NCI-H2227 (cell line): ENCODE results near the gene MTHFD1.
A peak's percentile ranks its signal among the peaks of the same experiment; 100 is the strongest.

Source experiments
- DNase-seq: peaks from one replicate; lab custom pipeline; 2025; ENCODE audit not compliant: unreplicated experiment; lab: John Stamatoyannopoulos, UW

MTHFD1 gene

DNA sequence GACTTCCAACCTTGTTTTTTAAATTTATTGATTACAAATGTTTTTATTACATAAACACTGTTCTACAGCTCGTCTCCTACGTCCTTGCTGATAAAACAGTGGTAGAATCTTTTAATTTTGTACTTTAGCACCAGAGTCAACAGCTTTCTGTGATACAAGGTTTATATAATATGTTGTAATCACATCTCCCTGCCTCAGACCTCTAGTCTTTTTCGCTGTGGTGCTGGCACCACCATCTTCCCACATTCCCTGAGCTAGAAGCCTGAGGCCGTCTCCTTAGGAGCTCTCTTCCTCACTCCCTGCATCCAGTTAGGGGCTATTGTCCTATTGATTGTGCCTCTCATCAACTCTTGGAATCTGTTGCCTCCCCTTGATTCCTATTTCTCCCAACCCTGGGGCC is 17.1 kb downstream of the MTHFD1 start:
- no peak for DNase-seq

DNA sequence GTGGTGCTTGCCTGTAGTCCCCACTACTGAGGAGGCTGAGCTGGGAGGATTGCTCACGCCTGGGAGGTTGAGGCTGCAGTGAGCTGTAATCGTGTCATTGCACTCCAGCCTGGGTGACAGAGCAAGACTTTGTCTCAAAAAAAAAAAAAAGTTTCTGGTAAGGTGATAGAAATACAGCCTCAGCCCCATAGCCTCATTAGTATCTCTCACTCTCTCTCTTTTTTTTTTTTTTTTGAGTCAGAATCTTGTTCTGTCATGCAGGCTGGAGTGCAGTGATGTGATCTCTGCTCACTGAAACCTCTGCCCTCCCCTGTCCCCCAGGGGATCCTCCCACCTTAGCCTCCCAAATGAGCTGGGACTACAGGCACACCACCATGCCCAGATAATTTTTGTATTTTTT is 19.2 kb downstream of the MTHFD1 start:
- no peak for DNase-seq

DNA sequence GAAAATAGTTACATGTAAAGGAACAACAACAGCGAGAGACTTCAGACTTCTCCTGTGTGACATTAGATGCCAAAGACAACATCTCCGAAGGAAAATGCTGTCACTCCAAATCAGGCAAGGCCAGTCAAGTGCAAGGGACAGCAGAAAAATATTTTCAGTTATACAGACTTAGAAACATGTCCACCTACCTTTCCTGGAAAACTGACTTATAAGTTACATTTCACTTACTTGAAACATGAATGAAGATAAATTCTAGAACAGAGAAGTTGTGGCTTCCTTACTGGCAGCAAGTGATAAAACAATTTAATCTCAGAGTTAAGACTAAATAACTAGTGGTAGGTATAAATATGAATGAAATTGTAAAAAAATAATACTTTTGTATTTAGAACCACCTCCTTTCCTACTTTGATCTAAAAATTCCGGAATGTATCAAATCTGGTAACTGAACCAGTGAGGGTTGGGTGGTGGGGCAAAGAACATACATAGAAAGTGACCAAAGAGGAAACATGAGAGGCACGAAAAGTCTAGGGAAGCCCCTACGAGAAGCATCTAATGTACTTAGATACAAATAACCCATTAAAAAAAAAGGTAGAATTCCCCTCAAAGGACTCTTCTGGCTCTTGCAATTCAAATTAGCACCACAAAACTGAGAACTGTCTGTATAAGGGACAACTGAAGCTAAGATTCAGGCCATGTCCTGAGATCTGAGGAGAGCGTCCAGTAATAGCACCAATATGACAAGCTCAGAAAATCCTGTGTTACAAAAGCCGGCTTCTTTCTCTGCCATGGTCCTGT is 21.2 kb downstream of the MTHFD1 start:
- DNase-seq, result no peak

DNA sequence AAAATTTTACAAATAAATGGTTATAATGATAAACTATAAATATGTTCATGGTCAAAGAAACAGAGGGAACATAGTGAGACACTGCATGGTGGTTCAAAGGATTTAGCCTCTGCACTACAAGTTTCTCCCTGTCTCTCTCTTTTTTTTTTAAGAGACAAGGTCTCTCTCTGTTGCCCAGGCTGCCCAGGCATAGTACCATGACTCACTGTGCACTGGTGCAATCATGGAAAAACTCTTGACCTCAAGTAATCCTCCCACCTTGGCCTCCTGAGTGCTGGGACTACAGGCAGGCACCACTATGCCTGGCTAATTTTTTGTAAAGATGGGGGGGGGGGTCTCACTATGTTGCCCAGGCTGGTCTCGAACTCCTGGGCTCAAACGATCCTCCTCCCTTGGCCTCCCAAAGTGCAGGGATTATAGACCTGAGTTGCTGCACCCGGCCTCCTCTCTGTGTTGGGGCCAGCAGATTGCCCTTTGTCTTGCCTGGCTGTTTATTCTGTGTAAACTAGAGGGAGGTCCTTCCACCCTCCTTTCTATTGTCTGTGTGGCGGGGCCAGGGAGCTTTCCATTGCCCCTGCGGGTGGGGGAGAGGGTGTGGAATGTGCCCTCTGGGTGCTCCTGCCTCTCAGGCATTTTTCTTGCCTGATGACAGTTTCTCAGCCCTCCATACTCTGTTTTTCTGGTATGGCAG is 22.1 kb downstream of the MTHFD1 start:
- DNase-seq, result no peak

DNA sequence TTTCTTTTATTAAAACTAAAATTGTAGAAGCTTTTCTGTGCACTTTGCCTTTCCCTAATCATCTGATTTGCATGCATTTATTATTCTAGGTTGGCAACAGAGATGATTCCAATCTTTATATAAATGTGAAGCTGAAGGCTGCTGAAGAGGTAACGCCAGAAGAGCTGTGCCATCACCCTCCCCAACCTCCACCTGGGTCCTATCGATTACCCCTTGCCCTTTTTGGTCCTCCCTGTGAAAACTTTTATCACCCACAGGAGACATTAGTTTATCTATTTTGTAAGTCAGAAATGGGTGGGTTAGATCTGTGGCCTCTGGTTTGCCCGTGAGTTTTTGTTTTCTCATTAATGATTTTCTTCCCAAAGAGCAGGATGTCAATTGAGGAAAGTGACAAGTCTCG is 22.8 kb downstream of the MTHFD1 start:
- no peak for DNase-seq

DNA sequence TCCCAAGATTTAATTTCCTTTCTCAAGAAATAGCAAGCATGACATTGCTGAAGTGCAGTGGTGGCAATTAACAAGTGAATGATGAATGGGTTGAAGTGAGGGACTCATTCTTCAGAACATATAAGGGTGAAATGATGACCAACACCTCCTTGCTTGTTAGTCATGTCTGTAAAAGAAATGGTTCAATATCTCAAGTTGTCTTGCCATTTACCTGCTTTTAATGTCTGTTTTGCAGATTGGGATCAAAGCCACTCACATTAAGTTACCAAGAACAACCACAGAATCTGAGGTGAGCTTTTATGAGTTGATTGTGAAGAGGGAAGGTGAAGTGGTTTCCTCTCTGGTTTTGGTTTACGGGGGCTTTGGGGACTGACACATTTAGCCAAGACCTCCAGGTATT is 24.1 kb downstream of the MTHFD1 start:
- no peak for DNase-seq

DNA sequence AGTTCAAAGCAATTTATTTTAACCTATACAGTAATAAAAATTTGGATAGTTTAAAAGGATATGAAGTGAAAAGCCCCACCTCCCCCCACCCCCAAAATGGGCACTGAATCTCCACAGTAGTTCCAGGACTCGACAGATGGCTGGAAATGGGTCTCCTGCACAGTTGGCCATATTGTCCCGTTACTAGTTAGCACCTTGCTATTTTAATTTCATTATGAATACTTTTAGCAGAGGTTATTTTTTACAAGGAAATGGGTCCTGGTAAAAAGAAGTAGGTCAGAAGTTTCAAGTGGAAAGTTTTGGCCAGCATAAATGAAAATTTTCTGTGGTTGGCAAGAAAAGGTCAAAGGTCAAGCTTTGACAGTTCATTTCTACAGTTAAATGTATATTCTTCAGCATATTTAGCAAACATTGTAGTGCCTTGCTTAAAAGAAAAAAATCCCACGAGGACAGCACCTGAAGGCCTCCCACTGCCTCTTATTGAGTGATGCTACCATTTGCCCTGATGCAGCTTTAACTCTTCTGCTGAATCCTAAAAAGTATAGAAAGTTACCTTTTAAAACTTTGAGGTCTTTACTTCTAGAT is 28.3 kb downstream of the MTHFD1 start:
- DNase-seq, result no peak

DNA sequence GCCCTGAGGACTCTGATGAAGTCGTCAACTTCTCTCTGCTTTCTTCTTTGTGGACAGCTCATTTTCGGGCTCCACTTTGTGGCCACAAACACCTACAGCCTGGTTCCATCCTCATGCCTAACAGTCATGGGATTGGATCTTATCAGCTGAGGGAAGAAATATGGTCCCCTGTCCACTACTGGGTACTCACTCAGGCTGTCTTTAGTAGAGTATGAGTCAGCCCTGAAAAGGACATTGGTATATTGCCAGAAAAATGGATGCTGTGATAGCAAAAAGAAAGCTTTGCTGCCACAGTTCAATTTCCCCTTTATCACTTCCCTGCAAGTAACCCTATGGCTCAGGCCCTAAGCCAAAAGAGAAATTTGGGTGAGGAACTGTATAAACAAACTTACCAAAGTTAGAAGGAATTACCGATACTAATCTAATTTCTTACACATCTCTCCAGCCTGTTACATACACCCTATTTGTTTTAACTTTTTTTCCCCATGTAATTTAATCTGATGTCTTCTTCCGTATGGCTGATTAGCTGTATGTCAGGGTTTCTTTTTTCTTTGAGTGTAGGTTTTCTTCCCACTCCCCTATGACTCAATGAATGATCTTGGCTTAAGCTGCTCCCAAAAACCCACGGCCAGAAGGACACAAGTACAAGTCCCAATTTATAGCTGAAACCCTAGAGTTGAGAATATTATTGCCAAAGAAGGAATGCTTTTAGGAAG is 29.1 kb downstream of the MTHFD1 start:
- DNase-seq, result no peak

DNA sequence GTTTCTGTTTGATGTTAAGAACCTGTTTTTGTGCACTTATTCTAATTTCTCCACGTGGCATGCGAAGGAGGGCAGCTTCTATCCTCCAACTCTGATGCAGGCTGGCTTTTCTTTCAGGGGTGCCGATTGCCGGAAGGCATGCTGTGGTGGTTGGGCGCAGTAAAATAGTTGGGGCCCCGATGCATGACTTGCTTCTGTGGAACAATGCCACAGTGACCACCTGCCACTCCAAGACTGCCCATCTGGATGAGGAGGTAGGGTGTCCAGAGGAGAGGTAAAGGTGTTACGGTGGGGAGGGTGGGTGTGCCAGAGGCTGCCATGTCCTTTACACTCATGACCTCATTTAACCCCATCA is 29.6 kb downstream of the MTHFD1 start:
- DNase-seq, result no peak

DNA sequence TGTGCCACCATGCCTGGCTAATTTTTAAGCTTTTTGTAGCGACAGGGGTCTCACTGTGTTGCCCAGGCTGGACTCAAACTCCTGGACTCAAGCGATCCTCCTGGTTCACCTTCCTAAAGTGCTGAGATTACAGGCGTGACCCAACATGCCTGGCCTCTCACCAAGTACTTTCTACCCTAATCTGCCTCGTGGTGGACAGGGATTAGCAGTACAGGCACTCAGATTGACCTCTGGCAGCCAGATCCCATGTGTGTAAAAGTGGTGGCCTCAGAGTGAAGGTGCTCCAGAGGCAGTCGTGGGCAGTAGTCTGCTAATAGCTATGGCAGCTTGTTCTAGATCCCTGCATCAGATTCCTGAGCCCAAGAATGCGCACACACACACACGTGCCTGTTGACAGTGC is 30.9 kb downstream of the MTHFD1 start:
- no peak for DNase-seq

DNA sequence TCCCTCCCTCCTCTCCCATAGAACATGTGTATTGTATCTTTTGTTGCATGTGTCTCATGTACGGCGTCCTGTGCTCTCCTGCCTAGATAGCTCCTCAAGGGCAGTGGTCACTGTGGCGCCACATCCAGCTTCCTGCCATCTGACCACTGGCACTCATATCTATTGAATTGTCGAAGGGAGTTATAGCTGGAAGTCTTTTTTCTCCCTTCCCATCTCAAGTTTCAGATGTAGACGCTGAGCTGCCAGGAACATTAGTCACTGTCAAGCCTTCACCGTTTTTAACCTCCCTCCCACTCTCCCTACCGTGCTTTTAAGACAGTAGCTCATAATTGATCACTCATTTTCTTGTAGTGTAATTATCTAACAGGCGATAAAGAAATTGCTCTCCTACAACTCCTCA is 33.0 kb downstream of the MTHFD1 start:
- no peak for DNase-seq

DNA sequence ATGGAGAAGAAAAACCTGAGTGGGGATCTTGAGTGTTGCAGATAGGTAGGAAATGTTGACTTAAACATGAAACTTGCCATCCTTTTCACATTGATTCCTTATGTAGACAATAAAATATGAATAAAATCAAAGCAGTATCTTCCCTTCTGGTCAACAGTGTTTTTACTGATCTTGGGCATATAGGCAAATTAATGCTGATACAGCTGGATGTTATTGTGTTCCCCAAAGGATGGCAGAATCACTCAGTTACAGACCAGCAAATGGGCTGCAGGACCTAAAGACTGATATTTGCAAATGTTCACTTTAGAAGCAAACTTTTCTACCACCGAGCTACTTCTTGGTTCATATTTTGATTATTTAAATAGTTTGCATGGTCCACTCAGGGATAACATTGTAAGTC is 33.9 kb downstream of the MTHFD1 start:
- no peak for DNase-seq

DNA sequence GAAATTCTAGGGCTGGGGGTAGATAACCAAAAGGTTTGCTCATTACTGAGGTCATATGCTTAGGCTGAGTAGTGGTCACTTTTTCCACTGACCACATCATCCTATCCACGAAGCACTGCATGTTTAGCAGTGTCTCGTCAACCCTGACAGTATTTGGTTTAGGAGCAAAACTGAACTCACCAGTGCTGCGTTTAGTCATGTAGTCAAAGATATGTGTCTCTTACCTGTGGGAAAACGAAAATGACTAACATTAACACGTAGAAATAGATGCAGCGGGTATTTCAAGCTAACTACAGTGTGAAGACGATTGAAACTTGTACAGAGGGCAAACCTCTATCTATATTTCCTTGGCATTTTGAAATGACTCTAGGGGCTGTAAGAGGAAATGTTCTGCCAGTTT is 34.6 kb downstream of the MTHFD1 start:
- DNase-seq, result no peak

DNA sequence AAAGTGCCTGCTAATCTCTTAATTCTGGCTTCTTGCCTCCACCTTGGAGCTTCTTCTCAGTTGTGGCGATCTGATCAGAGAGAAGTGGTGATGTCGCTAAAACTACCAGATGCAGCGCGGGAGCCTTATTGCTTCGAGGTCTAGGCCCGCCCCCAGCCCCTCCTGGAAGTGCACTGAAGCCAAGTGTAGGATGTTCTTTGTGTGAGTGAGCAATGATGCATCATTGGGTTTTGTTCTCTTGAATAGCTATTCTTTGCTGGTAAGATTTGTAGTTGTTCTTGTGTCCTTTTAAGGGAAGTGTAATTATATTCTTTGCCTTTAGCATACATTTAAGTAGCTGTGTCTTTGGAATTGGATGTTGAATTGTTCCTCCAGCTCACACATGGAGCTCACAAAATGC is 35.8 kb downstream of the MTHFD1 start:
- no peak for DNase-seq

DNA sequence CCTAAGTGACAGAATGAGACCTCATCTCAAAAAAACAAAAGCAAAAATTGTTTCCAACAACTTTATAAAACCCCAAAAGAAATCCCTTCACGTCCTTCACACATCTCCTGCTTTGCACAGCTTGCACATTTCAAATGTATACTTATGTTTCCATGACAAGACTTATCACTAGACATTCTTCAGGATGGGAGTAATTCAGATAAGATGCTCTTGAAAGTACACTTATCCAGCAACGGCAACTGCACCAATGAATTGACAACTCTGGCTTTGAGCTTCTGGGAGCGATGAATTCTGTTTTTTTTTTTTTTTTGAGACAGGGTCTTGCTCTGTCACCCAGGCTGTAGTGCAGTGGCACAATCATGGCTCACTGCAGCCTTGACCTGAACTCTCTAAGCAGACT is 46.4 kb downstream of the MTHFD1 start:
- DNase-seq, result no peak

DNA sequence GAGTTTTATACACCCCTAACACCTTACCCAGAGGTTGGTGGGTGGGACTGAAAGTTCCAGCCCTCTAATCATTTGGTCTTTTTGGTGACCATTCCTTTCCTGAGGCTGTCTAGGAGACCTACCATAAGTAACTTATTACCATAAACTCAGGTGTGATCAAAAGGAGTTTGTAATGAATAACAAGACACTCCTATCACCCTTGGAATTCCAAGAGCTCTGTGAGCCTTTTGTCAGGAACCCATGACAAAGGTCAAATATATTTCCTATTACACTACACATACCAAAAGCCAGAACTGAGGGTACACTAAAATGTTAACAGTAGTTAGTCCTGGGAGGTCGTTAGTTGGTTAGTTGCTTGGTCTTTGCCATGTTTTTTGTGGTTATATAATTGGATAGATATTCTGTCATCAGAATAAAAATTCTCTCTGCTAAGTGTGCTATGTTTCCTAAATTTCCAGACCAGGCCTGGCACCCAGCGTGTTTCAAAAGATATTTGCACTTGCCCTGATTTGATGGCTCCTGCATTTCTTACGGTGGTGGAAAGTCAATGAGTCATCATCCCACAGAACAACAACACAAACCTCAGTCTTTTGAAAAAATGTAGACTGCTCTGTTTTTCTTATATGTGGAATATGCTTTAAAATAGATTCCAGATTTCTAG is 50.2 kb downstream of the MTHFD1 start:
- DNase-seq, result no peak

DNA sequence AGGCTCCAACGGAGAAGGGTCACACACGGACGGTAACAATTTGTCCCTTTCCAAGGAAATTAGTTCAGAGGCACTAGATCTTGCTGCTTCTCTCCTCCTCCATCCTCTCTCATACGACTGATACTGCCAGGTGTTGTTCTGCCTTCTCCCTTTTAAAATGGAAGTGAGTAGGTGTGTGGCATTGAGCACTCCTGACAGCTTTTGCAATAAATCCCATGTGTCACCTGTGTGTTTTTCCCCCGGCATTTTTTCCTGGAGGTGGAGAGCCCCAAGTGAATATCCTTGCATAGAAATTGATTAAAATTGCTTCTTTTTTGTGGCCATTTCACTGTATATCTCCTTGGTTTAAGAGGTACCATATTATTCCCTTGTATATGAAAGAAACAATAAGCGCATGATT is 51.0 kb downstream of the MTHFD1 start:
- no peak for DNase-seq

DNA sequence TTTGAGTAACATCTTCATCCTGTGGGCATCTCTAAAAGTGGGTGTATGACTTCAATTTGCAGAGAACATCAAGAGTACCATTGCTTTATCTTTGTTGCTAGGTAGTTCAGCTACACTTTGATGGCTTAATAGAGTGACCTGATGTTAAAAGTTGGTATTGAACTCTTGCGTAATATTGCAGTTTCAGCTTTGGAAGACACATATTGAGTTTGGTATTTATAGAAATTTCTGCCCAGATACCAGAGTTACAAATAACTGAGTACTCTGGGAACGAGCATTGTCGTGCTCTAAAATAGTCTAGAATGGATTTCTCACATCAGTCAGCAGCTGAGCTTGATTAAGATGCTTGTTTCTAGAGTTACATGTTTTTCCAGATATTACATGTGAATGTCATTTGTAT is 52.3 kb downstream of the MTHFD1 start:
- no peak for DNase-seq

DNA sequence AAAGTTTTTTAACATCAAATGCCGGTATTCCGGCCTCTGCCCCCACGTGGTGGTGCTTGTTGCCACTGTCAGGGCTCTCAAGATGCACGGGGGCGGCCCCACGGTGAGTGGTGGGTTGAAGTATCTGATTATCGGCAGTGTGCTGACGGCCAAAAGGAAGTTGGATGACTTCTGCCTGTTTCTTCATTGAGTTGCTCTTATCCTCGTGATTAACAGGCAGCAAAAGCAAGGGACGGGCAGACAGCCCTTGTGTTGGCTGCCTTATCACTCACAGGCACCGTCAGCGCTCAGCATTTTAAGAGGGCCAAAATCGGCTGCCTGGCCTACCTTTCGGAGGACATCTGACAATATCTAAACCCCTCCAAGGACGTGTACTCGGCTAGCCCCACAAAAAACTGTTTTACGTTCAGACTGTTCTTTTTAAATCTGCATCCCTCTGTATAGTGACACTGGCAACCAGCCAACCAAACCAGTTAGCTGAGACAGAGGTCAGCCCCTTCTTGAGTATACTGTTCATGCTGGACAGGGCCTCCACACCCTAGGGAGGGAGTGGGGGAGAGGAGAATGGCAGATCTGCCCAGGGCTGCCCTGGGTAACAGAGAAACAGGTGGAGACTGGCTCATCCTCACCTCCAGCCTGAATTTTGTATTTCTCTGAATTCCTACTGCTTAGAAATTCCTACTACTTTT is 54.3 kb downstream of the MTHFD1 start:
- DNase-seq, result peak; percentile 31

DNA sequence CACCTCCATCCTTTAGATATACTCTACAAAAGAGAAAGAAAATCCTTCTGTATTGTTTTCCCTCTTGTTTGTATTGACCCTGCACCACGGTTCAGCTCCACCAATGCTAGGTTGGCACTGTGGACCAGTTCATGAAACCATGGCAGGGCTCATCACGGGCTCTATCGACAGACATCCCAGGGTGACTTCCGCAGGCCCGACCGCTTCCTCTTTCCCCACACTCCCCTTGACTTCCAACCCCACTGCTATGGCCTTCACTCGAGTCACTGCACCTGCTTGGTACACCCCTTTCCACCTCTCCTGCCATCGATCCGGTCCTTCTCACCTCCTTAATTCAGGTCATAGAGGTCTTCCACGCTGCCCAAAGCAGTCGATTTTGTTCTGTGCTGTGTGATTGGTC is 56.0 kb downstream of the MTHFD1 start:
- DNase-seq, result no peak
